Measurements from ENCODE around the gene LRIG2. TPM values are rescaled to one million over a fixed set of nuclear protein-coding genes. Genes with fewer than 3 reads are reported as not detected.
"Not testable (repeated sequence)": the region's sequence is repeated elsewhere in the genome, so short reads cannot be mapped to it uniquely, and the experiment has no call there.

LRIG2 gene
- total and polyA plus RNA-seq, 3 donors from 2014 or later, result 10.6 to 27.7 (median 26.0) TPM

DNA sequence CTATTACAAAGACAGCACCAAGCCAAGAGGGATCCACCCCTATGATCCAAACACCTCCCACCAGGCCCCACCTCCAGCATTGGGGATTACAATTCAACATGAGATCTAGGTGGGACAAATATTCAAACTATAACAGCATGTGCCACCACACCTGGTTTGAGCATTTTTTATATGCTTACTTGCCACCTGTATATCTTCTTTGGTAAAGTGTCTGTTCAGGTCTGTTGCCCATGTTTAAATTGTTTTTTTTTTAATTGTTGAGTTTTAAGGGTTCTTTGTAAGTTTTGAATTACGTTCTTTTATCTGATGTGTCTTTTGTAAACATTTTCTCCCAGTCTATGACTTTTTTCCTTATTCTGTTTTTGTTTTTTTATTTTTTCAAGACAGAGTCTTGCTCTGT lies 83.4 kb downstream of the LRIG2 start:
- no peaks in the 10 kb centered on the region for H3K27me3 ChIP-seq
- H3K27ac ChIP-seq, result no peak overlapping the region
- no peak overlapping the region for H3K4me3 ChIP-seq
- WGBS, 2 donors, result 94% methylated on average over 1 of the region's 1 CpG
- DNase-seq, result no peak
- H3K9me3 ChIP-seq, result no peaks in the 10 kb centered on the region
- no peaks in the 10 kb centered on the region for H3K4me1 ChIP-seq
- intact Hi-C loops (cut with DNase I; ENCODE audit: low total_unique reads), result no loop called here
- TF ChIP-seq, protein P1, sequence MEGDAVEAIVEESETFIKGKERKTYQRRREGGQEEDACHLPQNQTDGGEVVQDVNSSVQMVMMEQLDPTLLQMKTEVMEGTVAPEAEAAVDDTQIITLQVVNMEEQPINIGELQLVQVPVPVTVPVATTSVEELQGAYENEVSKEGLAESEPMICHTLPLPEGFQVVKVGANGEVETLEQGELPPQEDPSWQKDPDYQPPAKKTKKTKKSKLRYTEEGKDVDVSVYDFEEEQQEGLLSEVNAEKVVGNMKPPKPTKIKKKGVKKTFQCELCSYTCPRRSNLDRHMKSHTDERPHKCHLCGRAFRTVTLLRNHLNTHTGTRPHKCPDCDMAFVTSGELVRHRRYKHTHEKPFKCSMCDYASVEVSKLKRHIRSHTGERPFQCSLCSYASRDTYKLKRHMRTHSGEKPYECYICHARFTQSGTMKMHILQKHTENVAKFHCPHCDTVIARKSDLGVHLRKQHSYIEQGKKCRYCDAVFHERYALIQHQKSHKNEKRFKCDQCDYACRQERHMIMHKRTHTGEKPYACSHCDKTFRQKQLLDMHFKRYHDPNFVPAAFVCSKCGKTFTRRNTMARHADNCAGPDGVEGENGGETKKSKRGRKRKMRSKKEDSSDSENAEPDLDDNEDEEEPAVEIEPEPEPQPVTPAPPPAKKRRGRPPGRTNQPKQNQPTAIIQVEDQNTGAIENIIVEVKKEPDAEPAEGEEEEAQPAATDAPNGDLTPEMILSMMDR (IDR thresholded peaks at IDR 0.05), result no peak
- no peak for TF ChIP-seq POLR2A (IDR thresholded peaks at IDR 0.05)
- no peaks in the 10 kb centered on the region for H3K36me3 ChIP-seq (ENCODE audit: low read depth, missing control alignments)

DNA sequence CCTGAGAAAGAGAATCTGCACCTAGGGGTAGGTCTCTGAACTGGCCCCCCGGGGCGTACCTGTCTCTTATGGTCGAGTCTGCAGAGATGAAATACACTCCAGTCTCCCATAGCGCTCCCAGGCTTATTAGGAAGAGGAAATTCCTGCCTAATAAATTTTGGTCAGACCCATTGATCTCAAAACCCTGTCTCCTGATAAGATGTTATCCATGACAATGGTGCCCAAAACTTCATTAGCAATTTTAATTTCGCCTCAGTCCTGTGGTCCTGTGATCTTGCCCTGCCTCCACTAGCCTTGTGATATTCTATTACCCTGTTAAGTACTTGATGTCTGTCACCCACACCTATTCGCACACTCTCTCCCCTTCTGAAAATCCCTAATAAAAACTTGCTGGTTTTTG lies 85.7 kb downstream of the LRIG2 start:
- H3K4me3 ChIP-seq; H3K27me3 ChIP-seq; H3K36me3 ChIP-seq (ENCODE audit: low read depth, missing control alignments); H3K9me3 ChIP-seq; H3K4me1 ChIP-seq; intact Hi-C loops (cut with DNase I; ENCODE audit: low total_unique reads); DNase-seq; H3K27ac ChIP-seq: not testable (repeated sequence)
- WGBS, 2 donors, result 71 to 85% methylated on average over 6 of the region's 6 CpGs

DNA sequence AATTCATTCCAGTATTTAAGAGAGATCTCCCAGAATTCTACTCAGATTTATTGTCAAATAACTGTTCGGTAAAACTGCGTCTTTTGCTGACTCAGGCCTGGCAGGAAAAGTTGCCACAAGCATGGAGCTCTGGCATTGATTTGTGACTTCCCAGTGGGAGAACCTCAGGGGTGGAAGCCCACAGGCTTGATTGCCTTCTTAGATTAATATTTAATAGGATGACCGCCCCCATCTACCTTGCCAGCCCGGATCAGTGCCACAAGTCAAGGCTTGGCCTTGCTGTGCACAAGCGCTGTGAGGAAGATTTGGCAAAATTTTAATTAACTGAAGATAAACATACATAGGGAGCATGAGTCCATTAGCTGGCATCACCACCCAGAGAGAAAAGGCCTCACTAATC lies 93.5 kb downstream of the LRIG2 start:
- Histone ChIP-seq H3K9me3 (no peaks in the 10 kb centered on the region), H3K4me3 (no peak overlapping the region), H3K27ac (no peak overlapping the region), H3K27me3 (no peaks in the 10 kb centered on the region), H3K36me3 (ENCODE audit: low read depth, missing control alignments) (no peaks in the 10 kb centered on the region), H3K4me1 (no peaks in the 10 kb centered on the region)
- WGBS, 2 donors, result 78 to 91% methylated on average over 5 of the region's 5 CpGs
- DNase-seq, result no peak
- TF ChIP-seq POLR2A (IDR thresholded peaks at IDR 0.05), result no peak
- TF ChIP-seq, protein P1 (IDR thresholded peaks at IDR 0.05), result no peak
- intact Hi-C loops (cut with DNase I; ENCODE audit: low total_unique reads), result no loop called here

DNA sequence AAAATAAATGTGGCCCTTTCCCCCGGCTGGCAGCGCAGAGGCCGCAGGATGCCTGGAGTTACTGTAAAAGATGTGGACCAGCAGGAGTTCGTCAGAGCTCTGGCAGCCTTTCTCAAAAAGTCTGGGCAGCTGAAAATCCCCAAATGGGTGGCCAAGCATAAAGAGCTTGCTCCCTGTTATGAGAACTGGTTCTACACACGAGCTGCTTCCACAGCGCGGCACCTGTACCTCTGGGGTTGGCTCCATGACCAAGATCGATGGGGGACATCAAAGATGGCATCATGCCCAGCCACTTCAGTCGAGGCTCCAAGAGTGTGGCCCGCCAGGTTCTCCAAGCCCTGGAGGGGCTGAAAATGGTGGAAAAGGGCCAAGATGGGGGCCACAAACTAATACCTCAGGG lies 95.9 kb downstream of the LRIG2 start:
- no peaks in the 10 kb centered on the region for H3K27me3 ChIP-seq
- H3K9me3 ChIP-seq, result no peaks in the 10 kb centered on the region
- WGBS, 2 donors, result 79 to 84% methylated on average over 10 of the region's 10 CpGs
- H3K36me3 ChIP-seq (ENCODE audit: low read depth, missing control alignments), result no peaks in the 10 kb centered on the region
- intact Hi-C loops (cut with DNase I; ENCODE audit: low total_unique reads), result no loop called here
- TF ChIP-seq, protein P1 (IDR thresholded peaks at IDR 0.05), result no peak
- no peak for TF ChIP-seq POLR2A (IDR thresholded peaks at IDR 0.05)
- no peak for DNase-seq
- no peak overlapping the region for H3K4me3 ChIP-seq
- H3K4me1 ChIP-seq, result no peaks in the 10 kb centered on the region
- H3K27ac ChIP-seq, result no peak overlapping the region

DNA sequence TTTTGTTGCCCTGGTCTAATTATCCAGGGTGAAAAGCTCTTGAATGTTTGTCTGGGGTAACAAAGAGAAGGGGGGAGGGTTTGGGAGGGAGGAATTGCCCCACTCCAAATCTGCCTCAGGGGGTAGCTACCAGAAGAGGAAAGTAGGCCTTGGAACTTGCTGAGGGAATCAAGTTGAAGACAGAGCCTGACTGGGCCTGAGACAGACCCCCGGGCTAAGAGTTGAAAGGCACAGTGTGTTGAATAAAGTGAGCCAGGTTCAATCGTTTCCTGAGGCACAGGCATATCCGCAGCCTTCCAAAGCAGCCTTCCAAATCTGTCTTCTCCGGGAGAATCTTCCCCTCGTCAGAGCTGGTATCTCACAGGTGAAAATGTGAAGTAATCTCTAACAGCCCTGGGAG lies 96.6 kb downstream of the LRIG2 start:
- Histone ChIP-seq H3K9me3 (no peaks in the 10 kb centered on the region), H3K27me3 (no peaks in the 10 kb centered on the region), H3K36me3 (ENCODE audit: low read depth, missing control alignments) (no peaks in the 10 kb centered on the region), H3K27ac (no peak overlapping the region), H3K4me3 (no peak overlapping the region), H3K4me1 (no peaks in the 10 kb centered on the region)
- intact Hi-C loops (cut with DNase I; ENCODE audit: low total_unique reads), result no loop called here
- no peak for DNase-seq
- TF ChIP-seq POLR2A (IDR thresholded peaks at IDR 0.05), result no peak
- TF ChIP-seq, protein P1 (IDR thresholded peaks at IDR 0.05), result no peak
- 88 to 93% methylated on average over 5 of the region's 5 CpGs for WGBS, 2 donors

All from testis (tissue), 3 donors.